A673 (cell line): ENCODE data around the gene SP8. TPM values are rescaled to one million over a fixed set of nuclear protein-coding genes. Genes with fewer than 3 reads are reported as not detected.

Experiments used
- BruUV-seq: library from RNA; stranded (reverse); fragments of 400-500 nt; replicated peaks from 2 replicates; lab custom pipeline; 2021; lab: Mats Ljungman, UMichigan
- CTCF ChIA-PET: fragments of 300-600 bp; sonication (Branson Sonifier 250); formaldehyde crosslinking; loops from one replicate; lab custom pipeline; 2022; ENCODE audit warnings: antibody characterized with exemption; lab: Charles Lee
- POLR2A ChIA-PET: fragments of 300-600 bp; sonication (Branson Sonifier 250); formaldehyde crosslinking; loops from one replicate; lab custom pipeline; 2022; ENCODE audit warnings: antibody characterized with exemption; ENCODE audit not compliant: low non-redundant PET; lab: Charles Lee
- DNase-seq: peaks from one replicate; pipeline ENCODE4 v3.0.0-alpha.2; 2015; ENCODE audit warnings: low spot score
- H3K27ac ChIP-seq: fragments of 200-600 bp; sonication (generic); 2 replicates; pipeline ENCODE4 v1.5.1; 2016; ENCODE audit warnings: mixed run types, low read depth, mild to moderate bottlenecking, mixed read lengths, antibody characterized with exemption, low read length; ENCODE audit not compliant: poor library complexity, severe bottlenecking
- H3K27me3 ChIP-seq: fragments of 200-600 bp; sonication (generic); replicated peaks from 2 replicates; pipeline ENCODE4 v1.6.1; 2017; ENCODE audit warnings: mixed run types, low read depth, mild to moderate bottlenecking, mixed read lengths, antibody characterized with exemption, low read length; ENCODE audit not compliant: insufficient read depth, poor library complexity
- H3K36me3 ChIP-seq: fragments of 200-600 bp; sonication (generic); 2 replicates; pipeline ENCODE4 v1.6.1; 2016; ENCODE audit warnings: mixed run types, mild to moderate bottlenecking, mixed read lengths, antibody characterized with exemption, low read length; ENCODE audit not compliant: insufficient read depth, poor library complexity, severe bottlenecking
- H3K4me1 ChIP-seq: fragments of 200-600 bp; sonication (generic); 2 replicates; pipeline ENCODE4 v1.6.1; 2017; ENCODE audit warnings: mixed run types, mild to moderate bottlenecking, mixed read lengths, antibody characterized with exemption, low read length; ENCODE audit not compliant: insufficient read depth, poor library complexity, severe bottlenecking
- H3K4me3 ChIP-seq: fragments of 200-600 bp; sonication (generic); 2 replicates; pipeline ENCODE4 v1.5.1; 2016; ENCODE audit warnings: low read depth, mixed run types, mild to moderate bottlenecking, mixed read lengths, low read length; ENCODE audit not compliant: poor library complexity, severe bottlenecking
- H3K9me3 ChIP-seq: fragments of 200-600 bp; sonication (generic); 2 replicates; pipeline ENCODE4 v1.6.1; 2016; ENCODE audit warnings: mixed run types, low read depth, mild to moderate bottlenecking, mixed read lengths, antibody characterized with exemption, low read length; ENCODE audit not compliant: poor library complexity, severe bottlenecking
- EZH2 ChIP-seq: fragments of 200-600 bp; sonication (generic); IDR thresholded peaks from 2 replicates; pipeline ENCODE4 v1.6.1; 2017; ENCODE audit warnings: borderline replicate concordance, low read depth, mild to moderate bottlenecking, mixed read lengths, antibody characterized with exemption, low read length; ENCODE audit not compliant: poor library complexity, severe bottlenecking
- intact Hi-C: fragments of 100-400 bp; cut with micrococcal nuclease; formaldehyde crosslinking; loops from one replicate; pipeline ENCODE4 v1.10.0; 2022; ENCODE audit not compliant: unreplicated experiment
- total RNA-seq: library from RNA; stranded (reverse); gene quantifications from 2 replicates; pipeline ENCODE4 v1.2.3, GENCODE V29; 2021
- TF ChIP-seq, protein P1 (sequence below): fragments of 300-800, 200-600 bp; sonication (generic); conservative IDR thresholded peaks from 2 replicates; pipeline ENCODE4 v1.5.1; 2017; ENCODE audit warnings: low read depth, mild to moderate bottlenecking, antibody characterized with exemption, low read length, moderate library complexity, mixed read lengths

SP8 gene
- total RNA-seq, 1 experiment from 2014 or later: not detected

DNA sequence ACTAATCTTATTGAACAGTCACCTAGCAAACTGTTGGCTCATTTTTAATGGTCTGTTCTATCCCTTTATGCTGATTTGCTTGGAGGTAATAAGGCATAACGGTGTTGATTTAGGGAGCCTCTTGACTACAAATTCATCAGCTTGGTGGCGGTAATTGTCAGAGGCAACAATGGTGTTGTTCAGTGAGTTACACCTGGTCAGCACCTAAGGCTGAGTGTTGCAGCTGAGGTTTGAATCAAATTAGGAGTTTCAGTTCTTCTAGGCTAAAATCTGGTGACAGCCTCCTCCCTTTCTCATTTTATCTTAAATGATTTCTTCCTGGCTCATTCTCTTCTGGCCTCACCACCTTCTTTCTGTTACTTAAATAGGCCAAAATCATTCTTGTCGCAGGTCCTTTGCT is 42.3 kb upstream of the SP8 start:
- Histone ChIP-seq H3K4me1 (no peaks in the 10 kb centered on the region), H3K9me3 (no peaks in the 10 kb centered on the region), H3K4me3 (no peak overlapping the region), H3K27me3 (peaks cover 44% of the 10 kb centered on the region), H3K27ac (no peak overlapping the region), H3K36me3 (no peaks in the 10 kb centered on the region)
- POLR2A ChIA-PET: no interaction called here
- intact Hi-C loops: no loop called here
- CTCF ChIA-PET: no interaction called here
- no TSS peak for BruUV-seq
- TF ChIP-seq, protein P1, sequence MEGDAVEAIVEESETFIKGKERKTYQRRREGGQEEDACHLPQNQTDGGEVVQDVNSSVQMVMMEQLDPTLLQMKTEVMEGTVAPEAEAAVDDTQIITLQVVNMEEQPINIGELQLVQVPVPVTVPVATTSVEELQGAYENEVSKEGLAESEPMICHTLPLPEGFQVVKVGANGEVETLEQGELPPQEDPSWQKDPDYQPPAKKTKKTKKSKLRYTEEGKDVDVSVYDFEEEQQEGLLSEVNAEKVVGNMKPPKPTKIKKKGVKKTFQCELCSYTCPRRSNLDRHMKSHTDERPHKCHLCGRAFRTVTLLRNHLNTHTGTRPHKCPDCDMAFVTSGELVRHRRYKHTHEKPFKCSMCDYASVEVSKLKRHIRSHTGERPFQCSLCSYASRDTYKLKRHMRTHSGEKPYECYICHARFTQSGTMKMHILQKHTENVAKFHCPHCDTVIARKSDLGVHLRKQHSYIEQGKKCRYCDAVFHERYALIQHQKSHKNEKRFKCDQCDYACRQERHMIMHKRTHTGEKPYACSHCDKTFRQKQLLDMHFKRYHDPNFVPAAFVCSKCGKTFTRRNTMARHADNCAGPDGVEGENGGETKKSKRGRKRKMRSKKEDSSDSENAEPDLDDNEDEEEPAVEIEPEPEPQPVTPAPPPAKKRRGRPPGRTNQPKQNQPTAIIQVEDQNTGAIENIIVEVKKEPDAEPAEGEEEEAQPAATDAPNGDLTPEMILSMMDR: no peak
- TF ChIP-seq EZH2: no peak
- DNase-seq: no peak

DNA sequence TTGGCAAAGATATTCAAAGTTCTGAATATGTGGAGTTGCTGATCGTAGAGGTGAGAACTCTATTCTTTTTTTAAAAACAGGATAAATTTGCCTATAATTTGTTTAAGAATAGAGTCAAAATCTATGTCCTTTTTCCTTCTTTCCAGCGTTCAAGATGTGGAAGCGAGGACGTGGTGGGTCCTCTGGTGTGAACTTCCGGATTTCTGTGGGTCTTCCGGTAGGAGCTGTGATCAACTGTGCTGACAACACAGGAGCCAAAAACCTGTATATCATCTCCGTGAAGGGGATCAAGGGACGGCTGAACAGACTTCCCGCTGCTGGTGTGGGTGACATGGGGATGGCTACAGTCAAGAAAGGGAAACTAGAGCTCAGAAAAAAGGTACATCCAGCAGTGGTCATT is 40.5 kb upstream of the SP8 start:
- Histone ChIP-seq H3K27ac (no peak overlapping the region), H3K9me3 (no peaks in the 10 kb centered on the region), H3K4me3 (no peak overlapping the region), H3K27me3 (peaks cover 35% of the 10 kb centered on the region), H3K36me3 (no peaks in the 10 kb centered on the region), H3K4me1 (no peaks in the 10 kb centered on the region)
- TF ChIP-seq, protein P1: no peak
- no peak for TF ChIP-seq EZH2
- no peak for DNase-seq
- BruUV-seq: no TSS peak
- intact Hi-C loops: no loop called here
- ChIA-PET POLR2A (no interaction called here), CTCF (no interaction called here)

DNA sequence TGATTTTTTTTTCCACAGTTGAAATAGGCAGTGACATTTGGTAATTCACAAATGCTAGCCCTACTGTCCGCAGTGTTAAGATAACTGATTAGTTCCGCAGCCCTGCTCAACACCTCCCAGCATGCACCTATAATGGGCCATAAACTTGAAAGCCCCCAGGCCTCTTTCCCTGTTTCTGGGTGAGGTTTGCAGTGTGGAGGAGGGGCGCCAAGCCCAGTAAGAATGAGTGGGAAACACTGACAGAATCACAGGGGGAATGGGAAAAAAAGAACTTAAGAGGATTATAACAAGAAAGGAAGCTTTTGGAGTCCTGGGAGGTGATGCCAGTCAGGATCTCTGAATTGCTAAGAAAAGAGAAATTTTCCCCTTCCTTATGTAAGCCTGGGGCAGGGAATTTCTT is 39.6 kb upstream of the SP8 start:
- Histone ChIP-seq H3K9me3 (no peaks in the 10 kb centered on the region), H3K27me3 (peaks cover 26% of the 10 kb centered on the region), H3K36me3 (no peaks in the 10 kb centered on the region), H3K4me1 (no peaks in the 10 kb centered on the region), H3K27ac (no peak overlapping the region), H3K4me3 (no peak overlapping the region)
- no TSS peak for BruUV-seq
- CTCF ChIA-PET: no interaction called here
- TF ChIP-seq, protein P1: no peak
- TF ChIP-seq EZH2: no peak
- DNase-seq: no peak
- POLR2A ChIA-PET: no interaction called here
- intact Hi-C loops: no loop called here
